ENCODE data around the gene NEK6.

The NEK6 gene

DNA sequence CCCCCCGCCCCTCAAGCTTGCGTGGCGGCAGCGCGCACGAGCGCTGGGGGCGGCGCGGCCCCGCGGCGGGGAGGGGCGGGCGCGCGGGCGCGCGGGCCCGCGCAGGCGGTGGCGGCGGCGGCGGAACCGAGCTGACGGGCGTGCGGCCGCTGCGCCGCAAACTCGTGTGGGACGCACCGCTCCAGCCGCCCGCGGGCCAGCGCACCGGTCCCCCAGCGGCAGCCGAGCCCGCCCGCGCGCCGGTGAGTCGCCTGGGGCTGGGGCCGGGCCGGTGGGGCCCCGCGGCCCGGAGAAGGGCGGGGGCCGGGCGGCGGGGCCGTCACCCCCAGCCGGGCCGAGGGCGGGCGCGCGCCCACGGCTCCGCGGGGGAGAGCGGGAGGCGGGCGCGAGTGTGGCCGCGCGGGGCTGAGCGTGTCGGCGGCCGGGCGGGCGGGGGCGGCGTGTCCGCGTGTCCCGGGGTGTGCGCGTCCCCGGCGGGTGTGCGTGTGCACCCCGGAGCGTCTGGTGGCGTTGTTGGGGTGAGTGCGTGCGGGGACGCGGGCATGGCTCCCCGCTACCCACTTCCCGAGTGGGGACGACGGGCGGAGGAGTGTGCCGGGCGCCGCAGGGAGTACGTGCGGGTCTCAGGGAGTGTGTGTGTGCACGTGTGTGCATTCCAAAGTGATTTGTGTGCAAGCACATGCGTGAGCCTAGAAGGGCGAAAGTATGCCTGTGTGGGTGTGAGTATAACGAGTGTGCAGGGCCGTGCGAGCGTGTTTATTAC is at the start of gene NEK6:
TSS of gene NEK6 (plus strand) at position 106 of the 763 bp plus-strand sequence. CDS start 44,016 bp downstream, outside the sequence.
- peak; percentile 65; the same call in 1 of the 2 replicates for TF ChIP-seq ZFX (IDR thresholded peaks at IDR 0.05)
- TF ChIP-seq, protein P1, sequence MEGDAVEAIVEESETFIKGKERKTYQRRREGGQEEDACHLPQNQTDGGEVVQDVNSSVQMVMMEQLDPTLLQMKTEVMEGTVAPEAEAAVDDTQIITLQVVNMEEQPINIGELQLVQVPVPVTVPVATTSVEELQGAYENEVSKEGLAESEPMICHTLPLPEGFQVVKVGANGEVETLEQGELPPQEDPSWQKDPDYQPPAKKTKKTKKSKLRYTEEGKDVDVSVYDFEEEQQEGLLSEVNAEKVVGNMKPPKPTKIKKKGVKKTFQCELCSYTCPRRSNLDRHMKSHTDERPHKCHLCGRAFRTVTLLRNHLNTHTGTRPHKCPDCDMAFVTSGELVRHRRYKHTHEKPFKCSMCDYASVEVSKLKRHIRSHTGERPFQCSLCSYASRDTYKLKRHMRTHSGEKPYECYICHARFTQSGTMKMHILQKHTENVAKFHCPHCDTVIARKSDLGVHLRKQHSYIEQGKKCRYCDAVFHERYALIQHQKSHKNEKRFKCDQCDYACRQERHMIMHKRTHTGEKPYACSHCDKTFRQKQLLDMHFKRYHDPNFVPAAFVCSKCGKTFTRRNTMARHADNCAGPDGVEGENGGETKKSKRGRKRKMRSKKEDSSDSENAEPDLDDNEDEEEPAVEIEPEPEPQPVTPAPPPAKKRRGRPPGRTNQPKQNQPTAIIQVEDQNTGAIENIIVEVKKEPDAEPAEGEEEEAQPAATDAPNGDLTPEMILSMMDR (conservative IDR thresholded peaks at IDR 0.05) = no peak
- peak within 1 kb of the TSS; percentile 90 for H3K27ac ChIP-seq

DNA sequence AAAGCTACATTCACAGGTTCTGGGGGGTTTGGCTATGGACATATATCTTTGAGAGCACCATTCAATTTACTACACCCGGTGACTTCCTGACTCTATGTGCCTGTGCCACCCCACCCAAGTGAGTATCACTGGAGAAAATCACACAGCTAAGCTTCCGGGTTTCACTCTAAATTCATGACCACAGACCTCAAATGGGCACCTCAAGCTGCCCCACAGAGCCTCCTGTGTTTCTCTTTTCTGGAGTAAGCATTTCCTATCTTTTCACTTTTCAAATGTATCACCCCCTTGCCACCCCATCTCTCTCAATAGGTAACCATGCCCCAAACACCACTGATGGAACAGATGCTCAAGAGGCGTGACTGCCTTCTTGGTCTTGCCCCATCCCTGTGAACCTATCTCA is 49.2 kb upstream of the NEK6 start:
- no peak overlapping the region for H3K27ac ChIP-seq
- no peak for TF ChIP-seq ZFX (IDR thresholded peaks at IDR 0.05)
- TF ChIP-seq, protein P1 (conservative IDR thresholded peaks at IDR 0.05) = no peak

DNA sequence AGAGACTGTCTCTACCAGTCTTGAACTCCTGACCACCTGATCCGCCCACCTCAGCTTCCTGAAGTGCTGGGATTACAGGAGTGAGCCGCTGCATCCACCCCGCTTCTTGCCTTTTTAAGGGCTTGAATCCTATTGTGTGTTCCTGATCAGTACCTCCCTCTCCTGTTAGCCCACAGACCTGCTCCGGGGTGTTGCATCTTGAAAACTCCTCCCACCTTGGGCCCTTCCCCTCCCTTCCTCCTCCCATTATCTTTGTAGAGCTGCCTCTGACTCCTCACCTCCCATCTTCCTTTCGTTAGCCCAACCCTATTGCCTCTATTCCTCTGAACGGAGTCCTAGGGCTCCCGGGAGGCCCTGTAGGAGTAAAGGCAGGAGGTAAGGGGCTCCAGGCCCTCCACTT is 48.5 kb upstream of the NEK6 start:
- H3K27ac ChIP-seq = no peak overlapping the region
- TF ChIP-seq ZFX (IDR thresholded peaks at IDR 0.05) = no peak

DNA sequence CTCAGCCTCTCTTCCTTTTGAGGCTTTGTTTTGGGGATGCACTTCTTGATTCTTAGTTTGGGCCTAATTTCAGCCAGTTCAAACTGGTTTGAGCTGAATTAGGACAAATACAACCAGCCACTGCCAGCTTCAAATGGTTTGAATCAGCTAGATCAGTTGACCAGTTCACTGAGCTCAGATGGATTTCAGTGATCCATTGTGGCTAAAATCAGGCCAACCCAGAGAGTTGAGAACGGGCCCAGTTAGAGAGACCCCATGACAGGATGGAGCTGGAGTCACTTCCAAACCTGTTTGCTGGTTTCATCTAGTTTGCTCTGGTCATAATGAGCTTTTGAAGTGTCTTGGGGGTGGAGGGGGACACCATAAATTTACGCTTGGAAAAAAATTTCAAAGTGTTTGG is 48.0 kb upstream of the NEK6 start:
- no peak for TF ChIP-seq ZFX (IDR thresholded peaks at IDR 0.05)
- no peak overlapping the region for H3K27ac ChIP-seq

DNA sequence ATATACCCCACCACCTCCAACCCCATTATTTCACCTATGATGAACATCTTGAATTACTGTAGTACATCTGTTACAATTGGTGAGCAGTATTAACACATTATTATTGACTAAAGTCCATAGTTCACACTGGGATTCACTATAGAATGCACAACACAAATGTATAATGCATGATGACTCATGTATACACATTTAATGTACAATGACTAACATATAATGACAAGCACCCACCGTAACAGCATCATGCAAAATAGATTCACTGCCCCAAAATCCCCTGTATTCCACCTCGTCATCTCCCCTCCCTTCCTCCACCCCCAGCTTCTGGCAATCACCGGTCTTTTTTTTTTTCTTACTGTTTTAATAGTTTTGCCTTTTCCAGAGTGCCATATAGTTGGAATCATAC is 47.1 kb upstream of the NEK6 start:
- TF ChIP-seq, protein P1 (conservative IDR thresholded peaks at IDR 0.05) = no peak
- TF ChIP-seq ZFX (IDR thresholded peaks at IDR 0.05) = no peak
- H3K27ac ChIP-seq = no peak overlapping the region

DNA sequence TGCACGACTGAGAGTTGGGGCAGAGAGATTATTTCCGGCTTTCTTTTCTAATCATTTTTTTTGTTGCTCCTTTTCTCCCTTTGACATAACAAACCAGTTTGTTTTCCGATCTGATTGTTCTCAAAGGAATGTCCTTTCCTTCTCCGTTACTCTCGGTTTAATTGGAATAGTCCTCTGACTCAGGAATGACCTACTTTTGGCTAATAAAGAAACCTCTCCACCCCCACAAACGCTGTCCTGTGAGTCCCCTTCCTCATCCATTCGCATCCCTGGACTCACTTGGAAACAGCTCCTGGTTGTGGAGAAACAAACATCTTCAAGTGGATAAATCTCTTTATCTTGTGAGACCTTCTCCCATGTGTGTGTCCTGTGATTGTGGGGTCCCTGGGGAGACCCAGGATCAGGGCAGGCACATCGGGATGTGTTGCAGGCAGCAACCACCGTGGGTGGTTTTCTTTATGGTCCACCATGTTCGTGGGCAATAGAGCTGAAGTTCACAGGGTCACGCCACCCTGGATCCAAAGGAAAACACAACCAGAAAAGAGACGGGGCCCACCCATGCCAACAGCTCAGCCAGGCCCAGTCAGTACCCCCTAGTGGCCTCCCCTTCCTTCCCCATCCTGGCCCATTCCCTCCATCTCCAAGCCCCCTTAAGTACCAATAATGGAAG is 45.2 kb upstream of the NEK6 start:
- no peak overlapping the region for H3K27ac ChIP-seq
- TF ChIP-seq, protein P1 (conservative IDR thresholded peaks at IDR 0.05) = no peak
- TF ChIP-seq ZFX (IDR thresholded peaks at IDR 0.05) = no peak

DNA sequence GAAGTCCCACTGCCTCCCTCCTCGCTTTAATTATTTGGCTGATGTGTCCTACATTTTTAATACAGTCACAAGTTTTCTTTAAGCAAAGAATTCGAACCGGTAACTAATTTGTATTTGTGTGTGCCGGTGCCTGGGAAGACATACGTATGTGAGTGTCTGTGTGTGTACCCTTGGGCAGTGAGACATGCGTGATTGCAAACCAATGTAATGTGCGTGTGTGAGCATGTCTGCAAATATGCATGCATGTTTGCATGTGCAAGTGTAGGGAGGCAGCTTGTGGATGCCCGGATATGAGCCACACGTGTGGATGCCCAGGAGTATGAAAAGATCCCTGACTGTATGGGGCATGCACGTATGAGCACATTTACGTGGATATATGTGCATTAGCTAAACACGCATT is 44.4 kb upstream of the NEK6 start:
- TF ChIP-seq ZFX (IDR thresholded peaks at IDR 0.05) = 0 out of 2 replicates have a peak, but pooled peaks have one; percentile 7
- TF ChIP-seq, protein P1 (conservative IDR thresholded peaks at IDR 0.05) = no peak
- no peak overlapping the region for H3K27ac ChIP-seq

DNA sequence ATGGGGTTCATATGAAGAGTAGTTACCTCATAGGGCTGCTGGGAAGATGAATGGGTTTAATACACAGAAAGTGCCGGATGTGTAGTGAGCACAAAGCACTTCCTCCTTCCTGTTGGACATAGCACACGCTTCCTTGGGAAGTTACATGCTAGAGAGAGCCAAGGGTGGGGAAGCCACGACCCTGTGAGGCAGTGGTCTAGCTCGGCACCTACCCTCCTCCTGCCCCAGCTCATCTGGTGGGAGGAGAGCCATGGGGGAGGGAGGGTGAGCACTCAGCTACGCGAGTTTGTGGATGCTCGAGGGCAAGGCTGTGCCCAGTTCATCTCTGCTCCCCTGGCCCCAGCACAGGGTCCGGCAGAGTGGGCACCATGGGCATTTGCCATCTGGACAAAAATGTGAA is 43.6 kb upstream of the NEK6 start:
- TF ChIP-seq, protein P1 (conservative IDR thresholded peaks at IDR 0.05) = no peak
- TF ChIP-seq ZFX (IDR thresholded peaks at IDR 0.05) = no peak
- no peak overlapping the region for H3K27ac ChIP-seq

All from C4-2B (cell line).